IMR-90 (cell line): ENCODE data around the gene CIRBP. TPM values are rescaled to one million over a fixed set of nuclear protein-coding genes. Genes with fewer than 3 reads are reported as not detected.

Experiments used
- ATAC-seq: fragments of 200-7000 bp; cut with Tn5 transposase; 2 replicates; pipeline ENCODE4 v1.9.1; 2020; ENCODE audit warnings: low read depth, mild to moderate bottlenecking, moderate library complexity
- BruUV-seq: library from RNA; stranded (reverse); fragments of 400-500 nt; replicated peaks from 2 replicates; lab custom pipeline; 2021; lab: Mats Ljungman, UMichigan
- CTCF ChIA-PET: fragments of 300-600 bp; formaldehyde crosslinking; extraction: SDS; loops from one replicate; lab custom pipeline; 2021; ENCODE audit warnings: antibody characterized with exemption; lab: Yijun Ruan, JAX
- POLR2A ChIA-PET: fragments of 300-600 bp; sonication (Branson Sonifier 250); formaldehyde crosslinking; loops from one replicate; lab custom pipeline; 2022; ENCODE audit warnings: antibody characterized with exemption; ENCODE audit not compliant: unreplicated experiment; lab: Charles Lee
- DNase-seq: peaks from one replicate; pipeline ENCODE4 v3.0.0; 2013
- H2AFZ ChIP-seq: replicated peaks from 2 replicates; pipeline ENCODE3; 2013; ENCODE audit warnings: low read length, mild to moderate bottlenecking; ENCODE audit not compliant: poor library complexity
- H2AK5ac ChIP-seq: 2 replicates; pipeline ENCODE4 v1.6.1; 2013; ENCODE audit warnings: low read depth, low read length, inconsistent platforms
- H2AK9ac ChIP-seq: replicated peaks from 2 replicates; pipeline ENCODE3; 2013; ENCODE audit warnings: mild to moderate bottlenecking, low read depth, low read length, moderate library complexity; ENCODE audit not compliant: poor library complexity
- H2BK120ac ChIP-seq: 2 replicates; pipeline ENCODE4 v1.6.1; 2013; ENCODE audit warnings: low read depth, low read length, inconsistent platforms
- H2BK15ac ChIP-seq: 3 replicates; pipeline ENCODE4 v1.6.1; 2013; ENCODE audit warnings: low read depth, low read length, inconsistent platforms
- H2BK20ac ChIP-seq: 2 replicates; pipeline ENCODE4 v1.6.1; 2013; ENCODE audit warnings: low read depth, mild to moderate bottlenecking, inconsistent platforms, low read length, moderate library complexity
- H2BK5ac ChIP-seq: 2 replicates; pipeline ENCODE4 v1.6.1; 2013; ENCODE audit warnings: mild to moderate bottlenecking, low read depth, low read length, inconsistent platforms; ENCODE audit not compliant: poor library complexity, severe bottlenecking
- H3K14ac ChIP-seq: replicated peaks from 2 replicates; pipeline ENCODE4 v1.6.1; 2013; ENCODE audit warnings: low read depth, low read length, inconsistent platforms
- H3K18ac ChIP-seq: 2 replicates; pipeline ENCODE4 v1.6.1; 2013; ENCODE audit warnings: low read depth, low read length, control low read depth
- H3K23ac ChIP-seq: 2 replicates; pipeline ENCODE4 v1.6.1; 2013; ENCODE audit warnings: low read depth, low read length, inconsistent platforms
- H3K27ac ChIP-seq: 2 replicates; pipeline ENCODE4 v1.5.1; 2013; ENCODE audit warnings: mild to moderate bottlenecking, control low read depth, low read length; ENCODE audit not compliant: insufficient read depth
- H3K27me3 ChIP-seq: 2 replicates; pipeline ENCODE4 v1.6.1; 2013; ENCODE audit warnings: low read length; ENCODE audit not compliant: control insufficient read depth, insufficient read depth
- H3K36me3 ChIP-seq: 2 replicates; pipeline ENCODE4 v1.6.1; 2013; ENCODE audit warnings: low read length, mixed read lengths; ENCODE audit not compliant: control insufficient read depth, insufficient read depth
- H3K4ac ChIP-seq: 2 replicates; pipeline ENCODE4 v1.6.1; 2013; ENCODE audit warnings: low read depth, low read length, inconsistent platforms
- H3K4me1 ChIP-seq: 2 replicates; pipeline ENCODE4 v1.6.1; 2013; ENCODE audit warnings: low read length, mixed read lengths; ENCODE audit not compliant: control insufficient read depth, insufficient read depth
- H3K4me2 ChIP-seq: 2 replicates; pipeline ENCODE4 v1.6.1; 2013; ENCODE audit warnings: low read depth, mild to moderate bottlenecking, control low read depth, low read length, moderate library complexity
- H3K4me3 ChIP-seq: 2 replicates; pipeline ENCODE4 v1.5.1; 2013; ENCODE audit warnings: low read depth, mild to moderate bottlenecking, control low read depth, low read length, moderate library complexity; ENCODE audit not compliant: insufficient read depth
- H3K56ac ChIP-seq: 2 replicates; pipeline ENCODE4 v1.6.1; 2013; ENCODE audit warnings: low read length, inconsistent platforms; ENCODE audit not compliant: insufficient read depth; ENCODE audit errors: extremely low read depth
- H3K79me1 ChIP-seq, 2 experiments: 2 replicates each; pipeline ENCODE4 v1.6.1; 2013; ENCODE audit warnings: low read length in 2 of 2, inconsistent platforms in 1 of 2, low read depth in 1 of 2
- H3K9ac ChIP-seq: 2 replicates; pipeline ENCODE4 v1.6.1; 2013; ENCODE audit warnings: low read depth, low read length, control low read depth
- H3K9me1 ChIP-seq: 2 replicates; pipeline ENCODE4 v1.6.1; 2013; ENCODE audit warnings: low read length, inconsistent platforms; ENCODE audit not compliant: insufficient read depth
- H3K9me3 ChIP-seq: 2 replicates; pipeline ENCODE4 v1.6.1; 2013; ENCODE audit warnings: low read length; ENCODE audit not compliant: control insufficient read depth, insufficient read depth
- H4K20me1 ChIP-seq: 2 replicates; pipeline ENCODE4 v1.6.1; 2013; ENCODE audit warnings: low read length, inconsistent platforms; ENCODE audit not compliant: insufficient read depth
- H4K5ac ChIP-seq: 2 replicates; pipeline ENCODE4 v1.6.1; 2013; ENCODE audit warnings: mild to moderate bottlenecking, low read depth, low read length, control low read depth
- H4K8ac ChIP-seq, 2 experiments: 2 replicates each; pipeline ENCODE4 v1.6.1; 2013; ENCODE audit warnings: low read depth in 2 of 2, low read length in 2 of 2, control low read depth in 1 of 2, inconsistent platforms in 1 of 2
- H4K91ac ChIP-seq: 2 replicates; pipeline ENCODE4 v1.6.1; 2013; ENCODE audit warnings: low read depth, low read length, inconsistent platforms; ENCODE audit not compliant: insufficient read depth
- RCOR1 ChIP-seq: IDR thresholded peaks from 2 replicates; pipeline ENCODE4 v1.6.1; 2012; ENCODE audit warnings: mild to moderate bottlenecking, low read length, improper control_type of control experiment; ENCODE audit not compliant: insufficient replicate concordance
- WGBS, 2 experiments: methylation state at CpG; one replicate each; pipeline versions ENCODE4 v1.1.5 to v1.1.7; 2013; ENCODE audit warnings: missing lambda C conversion rate in 2 of 2; ENCODE audit not compliant: insufficient read length in 1 of 2; ENCODE audit errors: extremely low coverage in 2 of 2; 5-methylcytosine and 5-hydroxymethylcytosine counted together
- dilution Hi-C: fragments of 300-500 bp; cut with HindIII; formaldehyde crosslinking; loops from one replicate; pipeline ENCODE4 v1.14.3; 2018; ENCODE audit warnings: low sequenced_read_pairs; ENCODE audit not compliant: unreplicated experiment
- in situ Hi-C: fragments of 300-500 bp; cut with MboI; formaldehyde crosslinking; loops from 3 replicates; pipeline ENCODE4 v1.14.3; 2019; ENCODE audit warnings: low sequenced_read_pairs, inconsistent platforms, mixed read lengths
- intact Hi-C: fragments of 100-400 bp; cut with micrococcal nuclease; formaldehyde crosslinking; loops from 2 replicates; pipeline ENCODE4 v1.10.0; 2022
- polyA plus RNA-seq, 3 experiments: library from polyadenylated mRNA; depleted of rRNA; stranded (reverse); fragments of >200 nt; gene quantifications; 2 replicates each; pipeline ENCODE4 v1.2.3, GENCODE V29; 2012; ENCODE audit warnings: low replicate concordance in 1 of 3
- total RNA-seq: library from RNA; depleted of rRNA; stranded (reverse); fragments of >200 nt; gene quantifications from 2 replicates; pipeline ENCODE4 v1.2.3, GENCODE V29; 2012

The CIRBP gene
- total and polyA plus RNA-seq, 2 of the 4 experiments (the other 2 are of a cell fraction): 299 to 542 TPM

DNA sequence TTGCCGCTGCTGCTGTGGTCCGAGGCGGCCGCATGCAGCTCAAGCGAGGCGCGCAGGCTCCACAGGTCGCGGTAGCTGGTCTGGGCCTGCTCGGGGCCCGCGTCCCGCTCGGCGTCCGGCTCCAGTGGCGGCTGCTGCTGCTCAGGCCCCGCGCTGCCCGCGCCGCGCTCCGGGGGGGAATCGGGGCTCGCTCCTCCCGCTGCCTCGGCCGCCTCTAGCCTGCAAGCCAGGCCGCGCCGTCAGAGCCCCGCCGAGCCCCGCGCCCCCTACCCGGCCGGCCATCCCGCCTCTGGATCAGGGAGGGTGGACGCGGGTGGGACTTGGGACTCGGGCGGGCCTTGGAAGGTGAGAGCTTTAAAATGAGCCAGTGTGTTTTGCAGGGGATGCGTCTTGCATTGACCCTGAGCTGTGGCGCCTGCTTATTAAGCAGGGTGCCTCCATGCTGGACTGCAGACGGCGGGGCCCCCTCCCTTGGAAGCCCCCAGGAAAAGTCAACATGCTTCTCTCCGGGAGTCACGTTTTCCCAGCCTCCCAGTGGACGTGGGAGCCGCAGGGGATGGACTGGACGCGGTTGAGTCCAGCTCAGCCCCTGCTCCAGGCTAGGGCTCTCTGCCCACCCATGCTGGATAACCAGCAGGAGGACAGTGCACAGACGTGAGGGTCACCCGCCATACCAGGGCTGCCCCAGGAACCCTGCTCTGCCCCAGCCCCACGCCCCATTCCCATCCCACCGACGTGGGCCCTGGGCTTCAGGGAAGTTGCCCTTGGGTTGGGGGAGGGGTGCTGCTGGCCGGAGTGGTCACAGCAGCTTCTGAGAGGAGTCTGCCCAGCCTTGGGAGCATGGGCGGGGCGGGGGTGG lies 39.0 kb upstream of the CIRBP start:
- Histone ChIP-seq H3K9me3 (no peaks in the 10 kb centered on the region), H2BK5ac (no peak overlapping the region), H3K23ac (no peak overlapping the region), H3K27ac (no peak overlapping the region), H2BK15ac (no peak overlapping the region), H4K8ac (no peak overlapping the region), H2AFZ (no peak overlapping the region), H3K14ac (no peak overlapping the region), H3K4me2 (no peak overlapping the region), H3K9ac (no peak overlapping the region), H3K56ac (no peak overlapping the region), H3K27me3 (no peaks in the 10 kb centered on the region), H2BK120ac (no peak overlapping the region), H3K18ac (no peak overlapping the region), H2AK9ac (no peak overlapping the region), H2BK20ac (no peak overlapping the region), H4K5ac (no peak overlapping the region), H3K36me3 (peaks cover 59% of the 10 kb centered on the region), H3K4ac (no peak overlapping the region), H2AK5ac (no peak overlapping the region), H4K20me1 (peaks cover 27% of the 10 kb centered on the region), H4K91ac (no peak overlapping the region), H3K9me1 (no peaks in the 10 kb centered on the region), H3K4me3 (no peak overlapping the region), H3K79me1 (peaks cover 0 to 23% of the 10 kb centered on the region in 2 experiments; a peak in 3 of 4 replicates), H3K4me1 (peaks cover 13% of the 10 kb centered on the region)
- 95% methylated on average over 21 of the region's 61 CpGs; no CpG with 5 or more reads in 1 of the 2 experiments for WGBS, 2 experiments
- CTCF ChIA-PET: no interaction called here
- intact Hi-C loops: no loop called here
- DNase-seq: no peak
- TF ChIP-seq RCOR1: no peak
- no peak for ATAC-seq
- dilution Hi-C loops: no loop called here
- in situ Hi-C loops: no loop called here
- POLR2A ChIA-PET: no interaction called here
- no TSS peak for BruUV-seq
